Gastrocnemius medialis (tissue), 4 donors: ENCODE measurements around the gene SUDS3. TPM values are rescaled to one million over a fixed set of nuclear protein-coding genes. Genes with fewer than 3 reads are reported as not detected.
"Not testable (repeated sequence)": the region's sequence is repeated elsewhere in the genome, so short reads cannot be mapped to it uniquely, and the experiment has no call there.

Source experiments
- ATAC-seq, 2 donors: fragments of 150-250 bp; one replicate each; pipeline ENCODE4 v1.9.1; 2016
- DNase-seq, 2 donors: peaks; one replicate each; pipeline ENCODE4 v3.0.0-alpha.2; 2019
- H3K27ac ChIP-seq, 4 donors: fragments of 200-600 bp; sonication (generic); 1 replicate in 1 of 4; 2 replicates in 3 of 4; pipeline ENCODE4 v1.5.1; 2016 to 2018; ENCODE audit warnings: mild to moderate bottlenecking in 2 of 4, moderate library complexity in 1 of 4
- H3K27me3 ChIP-seq, 3 donors: fragments of 200-600 bp; sonication (generic) in 2 of 3; 1 replicate in 1 of 3; 2 replicates in 2 of 3; pipeline versions ENCODE4 v1.5.1 to v1.6.0; 2016 to 2019; ENCODE audit warnings: mild to moderate bottlenecking in 1 of 3, moderate library complexity in 1 of 3
- H3K36me3 ChIP-seq, 2 donors: fragments of 200-600 bp; sonication (generic) in 1 of 2; one replicate each; pipeline ENCODE4 v1.5.1; 2017 to 2018
- H3K4me1 ChIP-seq, 2 donors: fragments of 200-600 bp; sonication (generic) in 1 of 2; one replicate each; pipeline ENCODE4 v1.5.1; 2016 to 2017; ENCODE audit warnings: mild to moderate bottlenecking in 2 of 2
- H3K4me3 ChIP-seq, 4 donors: fragments of 200-600 bp; sonication (generic) in 3 of 4; 1 replicate in 1 of 4; 2 replicates in 3 of 4; pipeline ENCODE4 v1.5.1; 2016 to 2019; ENCODE audit warnings: mild to moderate bottlenecking in 2 of 4
- H3K9me3 ChIP-seq, 3 donors: fragments of 200-600 bp; sonication (generic) in 2 of 3; 1 replicate in 1 of 3; 2 replicates in 2 of 3; pipeline ENCODE4 v1.5.1; 2016 to 2019
- POLR2A ChIP-seq, 2 donors: fragments of 450-650 bp; IDR thresholded peaks; one replicate each; pipeline ENCODE4 v1.6.1; 2017; ENCODE audit warnings: antibody characterized with exemption in 2 of 2, mild to moderate bottlenecking in 2 of 2, moderate library complexity in 2 of 2
- in situ Hi-C, 4 donors: fragments of 200-750 bp; cut with MboI; loops; one replicate each; pipeline versions ENCODE4 v1.15.0 to v1.8.0; 2017; ENCODE audit warnings: low sequenced_read_pairs in 4 of 4
- intact Hi-C: fragments of 100-400 bp; cut with DNase I; formaldehyde crosslinking; loops from one replicate; pipeline ENCODE4 v1.15.1; 2023; ENCODE audit warnings: low total_unique reads
- total RNA-seq, 4 donors: library from RNA; depleted of rRNA; stranded (reverse); fragments of >200 nt; gene quantifications; one replicate each; pipeline versions ENCODE4 v1.1.0 to v1.2.3, GENCODE V29; 2016
- TF ChIP-seq, protein P1 (sequence below), 5 experiments: fragments of 450-650 bp in 3 of 5; fragments of 200-600 bp in 2 of 5; sonication (generic) in 2 of 5; IDR thresholded peaks in 4 of 5; conservative IDR thresholded peaks in 1 of 5; 1 replicate in 4 of 5; 2 replicates in 1 of 5; pipeline ENCODE4 v1.5.1; 2016 to 2019; ENCODE audit warnings: antibody characterized with exemption in 5 of 5, mild to moderate bottlenecking in 3 of 5, moderate library complexity in 3 of 5

The SUDS3 gene
- total RNA-seq, 4 donors from 2014 or later, result 17.0 to 33.2 (median 29.1) TPM

DNA sequence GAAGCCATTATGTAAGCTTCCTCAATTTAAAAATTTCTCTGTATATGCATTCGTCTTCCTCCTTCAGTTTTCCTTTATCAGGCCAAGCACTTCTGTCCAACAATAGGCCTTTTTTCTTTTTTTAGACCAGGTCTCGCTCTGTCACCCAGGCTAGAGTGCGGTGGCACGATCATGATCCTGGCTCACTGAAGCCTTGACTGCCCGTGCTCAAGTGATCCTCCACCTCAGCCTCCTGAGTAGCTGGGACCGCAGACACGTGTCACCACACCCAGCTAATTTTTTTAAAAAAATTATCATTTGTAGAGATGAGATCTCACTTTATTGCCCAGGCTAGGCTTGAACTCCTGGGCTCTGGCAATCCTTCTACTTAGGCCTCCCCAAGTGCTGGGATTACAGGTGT is 29.5 kb upstream of the SUDS3 start:
- no peak overlapping the region for H3K4me3 ChIP-seq
- no peaks in the 10 kb centered on the region for H3K27me3 ChIP-seq
- H3K36me3 ChIP-seq, result no peaks in the 10 kb centered on the region
- H3K27ac ChIP-seq, result no peak overlapping the region
- no peak for ATAC-seq
- TF ChIP-seq POLR2A (IDR thresholded peaks at IDR 0.05), result no peak
- TF ChIP-seq, protein P1, sequence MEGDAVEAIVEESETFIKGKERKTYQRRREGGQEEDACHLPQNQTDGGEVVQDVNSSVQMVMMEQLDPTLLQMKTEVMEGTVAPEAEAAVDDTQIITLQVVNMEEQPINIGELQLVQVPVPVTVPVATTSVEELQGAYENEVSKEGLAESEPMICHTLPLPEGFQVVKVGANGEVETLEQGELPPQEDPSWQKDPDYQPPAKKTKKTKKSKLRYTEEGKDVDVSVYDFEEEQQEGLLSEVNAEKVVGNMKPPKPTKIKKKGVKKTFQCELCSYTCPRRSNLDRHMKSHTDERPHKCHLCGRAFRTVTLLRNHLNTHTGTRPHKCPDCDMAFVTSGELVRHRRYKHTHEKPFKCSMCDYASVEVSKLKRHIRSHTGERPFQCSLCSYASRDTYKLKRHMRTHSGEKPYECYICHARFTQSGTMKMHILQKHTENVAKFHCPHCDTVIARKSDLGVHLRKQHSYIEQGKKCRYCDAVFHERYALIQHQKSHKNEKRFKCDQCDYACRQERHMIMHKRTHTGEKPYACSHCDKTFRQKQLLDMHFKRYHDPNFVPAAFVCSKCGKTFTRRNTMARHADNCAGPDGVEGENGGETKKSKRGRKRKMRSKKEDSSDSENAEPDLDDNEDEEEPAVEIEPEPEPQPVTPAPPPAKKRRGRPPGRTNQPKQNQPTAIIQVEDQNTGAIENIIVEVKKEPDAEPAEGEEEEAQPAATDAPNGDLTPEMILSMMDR (IDR thresholded peaks at IDR 0.05 in 4 of 5, conservative IDR thresholded peaks at IDR 0.05 in 1 of 5), result no peak
- no peaks in the 10 kb centered on the region for H3K9me3 ChIP-seq
- peaks cover 0 to 14% of the 10 kb centered on the region in 2 donors for H3K4me1 ChIP-seq
- intact Hi-C loops, result no loop called here
- DNase-seq, result no peak
- in situ Hi-C loops, result no loop called here

DNA sequence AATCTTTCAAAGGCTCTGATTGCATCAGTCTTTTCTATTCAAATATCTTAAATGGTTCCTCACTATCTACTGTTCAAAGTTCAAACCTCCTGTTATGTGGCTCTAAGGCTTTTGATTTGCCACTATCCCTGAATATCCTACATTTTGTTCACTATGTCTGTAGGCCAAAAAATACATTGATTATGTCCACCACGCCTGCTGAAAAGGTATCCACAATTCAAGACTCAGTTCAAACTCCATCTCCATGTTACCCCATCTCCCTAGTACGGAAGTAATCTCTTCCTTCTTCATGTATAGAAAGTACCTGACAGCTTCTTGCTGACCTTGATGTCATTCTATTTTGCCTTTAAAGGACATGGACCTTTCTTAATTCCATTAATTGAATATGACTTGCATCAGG is 28.4 kb upstream of the SUDS3 start:
- H3K4me3 ChIP-seq, result no peak overlapping the region
- no peaks in the 10 kb centered on the region for H3K36me3 ChIP-seq
- no peaks in the 10 kb centered on the region for H3K9me3 ChIP-seq
- no peaks in the 10 kb centered on the region for H3K27me3 ChIP-seq
- in situ Hi-C loops, result no loop called here
- intact Hi-C loops, result no loop called here
- TF ChIP-seq POLR2A (IDR thresholded peaks at IDR 0.05), result no peak
- TF ChIP-seq, protein P1 (IDR thresholded peaks at IDR 0.05 in 4 of 5, conservative IDR thresholded peaks at IDR 0.05 in 1 of 5), result no peak
- H3K27ac ChIP-seq, result no peak overlapping the region
- H3K4me1 ChIP-seq, result peaks cover 0 to 14% of the 10 kb centered on the region in 2 donors
- DNase-seq (no peak), ATAC-seq (no peak)

DNA sequence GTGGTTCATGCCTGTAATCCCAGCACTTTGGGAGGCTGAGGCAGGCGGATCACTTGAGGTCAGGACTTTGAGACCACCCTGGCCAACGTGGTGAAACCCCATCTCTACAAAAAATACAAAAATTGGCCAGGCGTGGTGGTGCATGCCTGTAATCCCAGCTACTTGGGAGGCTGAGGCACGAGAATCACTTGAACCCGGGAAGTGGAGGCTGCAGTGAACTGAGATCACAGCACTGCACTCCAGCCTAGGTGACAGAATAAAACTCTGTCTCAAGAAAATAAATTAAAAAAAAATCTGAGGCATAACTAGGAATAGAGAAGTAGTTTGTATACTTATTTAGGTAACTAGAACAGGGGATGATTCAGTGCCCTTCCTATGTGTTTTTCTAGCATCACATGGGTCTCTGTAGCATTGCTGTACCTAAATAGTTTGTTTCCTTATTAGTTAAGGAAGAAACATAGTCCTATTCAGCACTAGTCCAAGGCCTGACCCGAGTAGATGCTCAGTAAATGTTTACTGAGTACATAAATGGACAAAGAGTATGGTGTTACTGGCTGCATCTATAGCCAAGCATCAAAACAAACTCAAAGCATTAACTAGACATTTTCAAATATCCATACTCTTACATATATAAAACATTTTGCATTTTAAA is 25.3 kb upstream of the SUDS3 start:
- in situ Hi-C loops, result no loop called here
- Histone ChIP-seq H3K27me3 (no peaks in the 10 kb centered on the region), H3K27ac (no peak overlapping the region), H3K4me3 (no peak overlapping the region), H3K4me1 (peaks cover 4 to 10% of the 10 kb centered on the region in 2 donors), H3K9me3 (no peaks in the 10 kb centered on the region), H3K36me3 (no peaks in the 10 kb centered on the region)
- TF ChIP-seq POLR2A (IDR thresholded peaks at IDR 0.05), result no peak
- TF ChIP-seq, protein P1 (IDR thresholded peaks at IDR 0.05 in 4 of 5, conservative IDR thresholded peaks at IDR 0.05 in 1 of 5), result no peak
- ATAC-seq, result no peak
- intact Hi-C loops, result no loop called here
- DNase-seq, result no peak

DNA sequence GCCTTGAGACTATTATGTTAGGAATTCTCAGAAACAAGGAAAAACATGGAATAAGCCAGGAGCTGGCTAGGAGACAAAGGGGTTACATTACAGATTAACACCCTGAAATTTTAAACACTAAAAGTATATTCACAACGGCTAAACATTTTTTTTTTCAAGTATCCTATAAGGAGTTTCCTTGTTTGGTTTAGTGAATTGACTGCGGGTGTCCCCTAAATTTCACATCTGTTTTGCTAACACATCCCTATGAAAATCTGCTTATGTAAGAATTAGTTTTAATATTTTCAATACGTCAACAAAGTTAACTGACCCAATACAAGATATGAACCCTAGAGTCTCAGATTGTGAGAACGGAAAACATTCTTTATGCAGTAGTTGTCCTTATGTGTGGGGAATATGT is 22.6 kb upstream of the SUDS3 start:
- intact Hi-C loops, result no loop called here
- in situ Hi-C loops, result no loop called here
- ATAC-seq, result no peak

DNA sequence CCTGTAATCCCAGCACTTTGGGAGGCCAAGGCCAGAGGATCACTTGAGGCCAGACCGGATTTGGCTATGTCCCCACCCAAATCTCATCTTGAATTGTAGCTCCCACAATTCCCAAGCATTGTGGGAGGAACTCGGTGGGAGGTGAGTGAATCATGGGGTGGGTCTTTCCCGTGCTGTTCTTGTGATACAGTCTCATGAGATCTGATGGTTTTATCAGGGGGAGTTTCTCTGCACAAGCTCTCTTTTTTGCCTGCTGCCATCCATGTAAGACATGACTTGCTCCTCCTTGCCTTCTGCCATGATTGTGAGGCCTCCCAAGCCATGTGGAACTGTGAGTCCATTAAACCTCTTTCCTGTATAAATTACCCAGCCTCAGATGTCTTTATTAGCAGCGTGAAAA is 21.9 kb upstream of the SUDS3 start:
- ATAC-seq, H3K36me3 ChIP-seq, H3K9me3 ChIP-seq, intact Hi-C loops, H3K4me3 ChIP-seq, H3K27ac ChIP-seq, H3K27me3 ChIP-seq, DNase-seq, in situ Hi-C loops: not testable (repeated sequence)
- H3K4me1 ChIP-seq, result peaks cover 16 to 23% of the 10 kb centered on the region in 2 donors

More for the DNA sequence above, 22.6 kb upstream of the SUDS3 start:
- H3K36me3 ChIP-seq, result no peaks in the 10 kb centered on the region
- no peaks in the 10 kb centered on the region for H3K27me3 ChIP-seq
- no peak overlapping the region for H3K4me3 ChIP-seq
- no peaks in the 10 kb centered on the region for H3K9me3 ChIP-seq
- H3K4me1 ChIP-seq, result peaks cover 16 to 23% of the 10 kb centered on the region in 2 donors
- DNase-seq, result no peak
- no peak for TF ChIP-seq POLR2A (IDR thresholded peaks at IDR 0.05)
- TF ChIP-seq, protein P1 (IDR thresholded peaks at IDR 0.05 in 4 of 5, conservative IDR thresholded peaks at IDR 0.05 in 1 of 5), result no peak
- H3K27ac ChIP-seq, result no peak overlapping the region
